DND-41 (cell line): ENCODE measurements around the gene ITGB2.

ENCODE experiments used
- ATAC-seq: fragments of 200-7000 bp; cut with Tn5 transposase; 3 replicates; pipeline ENCODE4 v1.9.1; 2021; ENCODE audit warnings: low read depth; ENCODE audit not compliant: insufficient read depth
- DNase-seq: peaks from one replicate; pipeline ENCODE4 v3.0.0-alpha.2; 2020
- H2AFZ ChIP-seq: 2 replicates; pipeline ENCODE4 v1.6.0; 2012; ENCODE audit warnings: low read depth, low read length
- H3K27ac ChIP-seq: 2 replicates; pipeline ENCODE4 v1.5.1; 2012; ENCODE audit warnings: low read length, inconsistent platforms
- H3K27me3 ChIP-seq: fragments of 200-600 bp; sonication (generic); 2 replicates; pipeline ENCODE4 v1.6.0; 2012; ENCODE audit warnings: low read length, mild to moderate bottlenecking, inconsistent platforms; ENCODE audit not compliant: insufficient read depth, poor library complexity
- H3K36me3 ChIP-seq: 2 replicates; pipeline ENCODE4 v1.5.1; 2012; ENCODE audit warnings: low read length, inconsistent platforms; ENCODE audit not compliant: insufficient read depth
- H3K4me1 ChIP-seq: 2 replicates; pipeline ENCODE4 v1.5.1; 2012; ENCODE audit warnings: mild to moderate bottlenecking, low read length; ENCODE audit not compliant: insufficient read depth
- H3K4me2 ChIP-seq: 2 replicates; pipeline ENCODE4 v1.6.0; 2012; ENCODE audit warnings: mild to moderate bottlenecking, moderate library complexity, low read length, inconsistent platforms; ENCODE audit not compliant: insufficient read depth
- H3K4me3 ChIP-seq, 2 experiments: fragments of 200-600 bp in 1 of 2; shearing (Covaris generic) in 1 of 2; 2 replicates each; pipeline ENCODE4 v1.5.1; 2012 to 2016; ENCODE audit warnings: inconsistent platforms in 2 of 2, low read length in 2 of 2, mild to moderate bottlenecking in 2 of 2, low read depth in 1 of 2, moderate library complexity in 1 of 2
- H3K79me2 ChIP-seq: 2 replicates; pipeline ENCODE4 v1.6.0; 2012; ENCODE audit warnings: low read length, inconsistent platforms; ENCODE audit not compliant: insufficient read depth
- H3K9ac ChIP-seq: 2 replicates; pipeline ENCODE4 v1.6.0; 2012; ENCODE audit warnings: low read depth, mild to moderate bottlenecking, inconsistent platforms, low read length, moderate library complexity
- H3K9me3 ChIP-seq: 2 replicates; pipeline ENCODE4 v1.5.1; 2012; ENCODE audit warnings: low read length, moderate library complexity, mild to moderate bottlenecking, inconsistent platforms; ENCODE audit not compliant: insufficient read depth, severe bottlenecking
- H4K20me1 ChIP-seq: 2 replicates; pipeline ENCODE4 v1.6.0; 2012; ENCODE audit warnings: low read length; ENCODE audit not compliant: insufficient read depth
- CTCF ChIP-seq: IDR thresholded peaks from 2 replicates; pipeline ENCODE4 v1.5.1; 2012; ENCODE audit warnings: borderline replicate concordance, low read length, moderate library complexity, mild to moderate bottlenecking; ENCODE audit not compliant: poor library complexity, severe bottlenecking; ENCODE audit errors: extremely low read depth
- EZH2 ChIP-seq: IDR thresholded peaks from 3 replicates; pipeline ENCODE4 v1.6.1; 2012; ENCODE audit warnings: borderline replicate concordance, low read depth, mild to moderate bottlenecking, moderate library complexity, low read length, inconsistent platforms; ENCODE audit not compliant: severe bottlenecking

Gene ITGB2

GRCh38 chr21:44849616-44850130, 71.0 kb downstream of the ITGB2 start:
- Histone ChIP-seq H3K27me3 (no peaks in the 10 kb centered on the region), H4K20me1 (peaks cover 24% of the 10 kb centered on the region), H3K36me3 (peaks cover 59% of the 10 kb centered on the region), H3K27ac (no peak overlapping the region), H3K4me1 (no peaks in the 10 kb centered on the region), H3K79me2 (peaks cover 9% of the 10 kb centered on the region), H3K9ac (no peak overlapping the region), H2AFZ (no peak overlapping the region), H3K4me2 (no peak overlapping the region), H3K9me3 (no peaks in the 10 kb centered on the region), H3K4me3 (no peak overlapping the region)
- no peak for TF ChIP-seq EZH2
- no peak for TF ChIP-seq CTCF
- ATAC-seq (no peak), DNase-seq (no peak)

GRCh38 chr21:44848821-44849521, 71.7 kb downstream of the ITGB2 start:
- Histone ChIP-seq H3K9ac (no peak overlapping the region), H3K4me2 (no peak overlapping the region), H3K36me3 (peaks cover 52% of the 10 kb centered on the region), H3K27me3 (no peaks in the 10 kb centered on the region), H2AFZ (no peak overlapping the region), H3K9me3 (no peaks in the 10 kb centered on the region), H3K4me3 (no peak overlapping the region), H4K20me1 (peaks cover 19% of the 10 kb centered on the region), H3K79me2 (peaks cover 6% of the 10 kb centered on the region), H3K27ac (no peak overlapping the region), H3K4me1 (no peaks in the 10 kb centered on the region)
- TF ChIP-seq EZH2 (no peak), CTCF (no peak)
- DNase-seq, result no peak
- ATAC-seq, result no peak

DNA sequence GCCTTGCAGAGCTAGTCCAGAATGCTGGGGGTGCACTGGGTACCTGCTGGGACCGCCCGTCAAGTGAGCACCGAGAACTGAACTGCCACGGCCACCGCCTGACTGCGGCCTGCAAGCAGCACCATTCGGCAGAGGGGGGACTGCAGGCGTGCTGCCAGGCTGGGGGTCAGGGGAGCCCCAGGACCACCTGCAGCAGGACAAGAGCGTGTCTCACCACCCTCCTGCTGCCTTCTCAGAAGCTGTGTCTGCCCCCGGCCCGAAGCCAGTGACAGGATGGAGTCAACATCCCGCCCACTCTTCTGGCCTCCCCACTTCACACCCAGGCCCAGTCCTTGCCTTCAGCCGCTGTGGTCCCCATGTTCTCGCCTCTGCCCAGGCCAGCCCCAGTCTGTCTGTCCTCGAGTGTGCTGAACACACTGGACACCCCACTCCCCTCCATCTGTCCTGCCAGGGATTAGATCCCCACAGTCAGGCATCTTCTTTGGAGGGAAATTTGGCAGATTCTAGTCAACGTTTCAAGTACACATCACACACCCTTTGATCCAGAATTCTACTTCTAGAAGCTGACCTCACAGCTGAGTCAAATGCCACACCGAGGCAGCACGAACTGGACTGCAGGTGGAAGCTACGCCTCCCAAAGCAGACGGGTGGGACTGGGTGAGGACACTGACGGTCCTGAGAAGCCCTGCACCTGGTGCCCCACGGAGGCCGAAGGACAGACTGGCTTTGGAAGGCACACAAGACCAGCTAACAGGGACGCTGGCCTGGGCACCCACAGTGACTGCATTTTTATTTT, 73.2 kb downstream of the ITGB2 start:
- Histone ChIP-seq H3K4me1 (no peaks in the 10 kb centered on the region), H3K4me3 (no peak overlapping the region), H3K4me2 (no peak overlapping the region), H3K36me3 (peaks cover 39% of the 10 kb centered on the region), H3K27me3 (no peaks in the 10 kb centered on the region), H3K79me2 (peaks cover 3% of the 10 kb centered on the region; the same call in 1 of the 2 replicates), H2AFZ (no peak overlapping the region), H4K20me1 (peaks cover 9% of the 10 kb centered on the region; the same call in 1 of the 2 replicates), H3K9ac (no peak overlapping the region), H3K27ac (no peak overlapping the region), H3K9me3 (no peaks in the 10 kb centered on the region)
- no peak for ATAC-seq
- no peak for TF ChIP-seq CTCF
- no peak for TF ChIP-seq EZH2
- no peak for DNase-seq
